ENCODE results near the gene SLC35E3. TPM values are rescaled to one million over a fixed set of nuclear protein-coding genes. Genes with fewer than 3 reads are reported as not detected.

Gene SLC35E3
- total RNA-seq, 1 donor from 2014 or later, result 14.6 TPM

DNA sequence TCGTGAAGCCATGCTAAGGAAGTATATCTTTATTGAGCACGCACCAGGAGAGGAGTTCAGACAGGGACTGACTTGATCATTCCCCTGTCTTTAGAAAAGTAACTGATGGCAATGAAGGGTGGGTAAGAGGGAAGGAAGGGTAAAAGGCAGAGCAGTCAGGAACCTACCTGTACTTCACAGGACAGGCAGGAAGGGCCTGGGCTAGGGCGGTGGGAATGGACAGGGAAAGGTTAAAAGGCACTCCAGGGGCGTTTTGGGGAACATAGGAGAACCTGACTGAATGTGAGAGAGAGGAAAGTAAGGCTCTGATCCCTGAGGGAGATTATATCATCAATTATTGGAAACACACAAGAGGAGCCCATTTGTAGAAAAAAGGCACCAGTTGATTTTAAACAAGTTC lies 3.9 kb downstream of the SLC35E3 start:
- no peak overlapping the region for H3K9ac ChIP-seq (ENCODE audit: low read length)
- peaks cover 14% of the 10 kb centered on the region for H3K36me3 Mint-ChIP-seq (ENCODE audit: low read depth, unreplicated experiment)
- H3K9me3 Mint-ChIP-seq (ENCODE audit: unreplicated experiment), result no peaks in the 10 kb centered on the region
- H3K36me3 ChIP-seq (ENCODE audit: insufficient read depth, low read length), result no peaks in the 10 kb centered on the region
- H3K4me1 ChIP-seq (ENCODE audit: insufficient read depth, low read length), result peaks cover 8% of the 10 kb centered on the region
- H3K9me3 ChIP-seq (ENCODE audit: insufficient read depth, low read depth, low read length), result no peaks in the 10 kb centered on the region
- FAIRE-seq, result no peak
- H2AFZ ChIP-seq (ENCODE audit: low read depth, low read length), result no peak overlapping the region
- no peaks in the 10 kb centered on the region for H3K27me3 Mint-ChIP-seq (ENCODE audit: low read depth, unreplicated experiment)
- H3K79me2 ChIP-seq (ENCODE audit: insufficient read depth, low read length), result peaks cover 20% of the 10 kb centered on the region
- H3K27ac Mint-ChIP-seq (ENCODE audit: unreplicated experiment), result no peak overlapping the region
- H3K27me3 ChIP-seq (ENCODE audit: insufficient read depth, low read length), result no peaks in the 10 kb centered on the region
- H3K4me1 Mint-ChIP-seq (ENCODE audit: low read depth, unreplicated experiment), result peaks cover 13% of the 10 kb centered on the region
- H4K20me1 ChIP-seq (ENCODE audit: insufficient read depth, low read length), result no peaks in the 10 kb centered on the region
- no peak overlapping the region for H3K4me3 Mint-ChIP-seq (ENCODE audit: unreplicated experiment)
- TF ChIP-seq EZH2 (IDR thresholded peaks at IDR 0.05; ENCODE audit: insufficient read depth, low read length), result no peak
- TF ChIP-seq, protein P1, sequence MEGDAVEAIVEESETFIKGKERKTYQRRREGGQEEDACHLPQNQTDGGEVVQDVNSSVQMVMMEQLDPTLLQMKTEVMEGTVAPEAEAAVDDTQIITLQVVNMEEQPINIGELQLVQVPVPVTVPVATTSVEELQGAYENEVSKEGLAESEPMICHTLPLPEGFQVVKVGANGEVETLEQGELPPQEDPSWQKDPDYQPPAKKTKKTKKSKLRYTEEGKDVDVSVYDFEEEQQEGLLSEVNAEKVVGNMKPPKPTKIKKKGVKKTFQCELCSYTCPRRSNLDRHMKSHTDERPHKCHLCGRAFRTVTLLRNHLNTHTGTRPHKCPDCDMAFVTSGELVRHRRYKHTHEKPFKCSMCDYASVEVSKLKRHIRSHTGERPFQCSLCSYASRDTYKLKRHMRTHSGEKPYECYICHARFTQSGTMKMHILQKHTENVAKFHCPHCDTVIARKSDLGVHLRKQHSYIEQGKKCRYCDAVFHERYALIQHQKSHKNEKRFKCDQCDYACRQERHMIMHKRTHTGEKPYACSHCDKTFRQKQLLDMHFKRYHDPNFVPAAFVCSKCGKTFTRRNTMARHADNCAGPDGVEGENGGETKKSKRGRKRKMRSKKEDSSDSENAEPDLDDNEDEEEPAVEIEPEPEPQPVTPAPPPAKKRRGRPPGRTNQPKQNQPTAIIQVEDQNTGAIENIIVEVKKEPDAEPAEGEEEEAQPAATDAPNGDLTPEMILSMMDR (IDR thresholded peaks at IDR 0.05; ENCODE audit: insufficient read depth, low read depth, low read length), result no peak
- no peak for DNase-seq (ENCODE audit: low read depth)
- H3K4me3 ChIP-seq (ENCODE audit: insufficient read depth, low read depth, low read length), result no peak overlapping the region
- no peak overlapping the region for H3K27ac ChIP-seq (ENCODE audit: low read depth, low read length)
- no peak overlapping the region for H3K4me2 ChIP-seq (ENCODE audit: low read length)

DNA sequence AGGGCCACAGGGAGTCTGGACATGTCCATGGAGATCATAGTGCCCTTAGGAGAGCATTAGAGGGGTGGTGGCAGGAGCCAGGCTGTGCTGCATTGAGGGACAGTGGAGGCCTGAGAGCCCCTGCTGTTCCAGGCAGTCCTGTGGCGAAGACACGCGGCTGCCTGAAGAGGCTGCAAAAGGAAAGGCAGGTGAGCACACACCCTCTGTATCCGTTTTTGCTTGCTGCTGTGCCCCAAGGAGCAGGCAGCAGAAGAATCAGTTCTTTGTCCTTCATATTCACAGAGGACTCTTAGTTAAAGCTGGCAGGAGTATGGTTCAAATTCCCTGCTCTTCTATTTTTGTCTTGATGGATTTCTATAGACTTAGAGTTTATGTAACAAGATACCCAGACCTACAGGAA lies 4.5 kb downstream of the SLC35E3 start:
- H3K79me2 ChIP-seq (ENCODE audit: insufficient read depth, low read length), result peaks cover 20% of the 10 kb centered on the region
- Mint-ChIP-seq H3K27me3 (ENCODE audit: low read depth, unreplicated experiment) (no peaks in the 10 kb centered on the region), H3K36me3 (ENCODE audit: low read depth, unreplicated experiment) (peaks cover 16% of the 10 kb centered on the region), H3K9me3 (ENCODE audit: unreplicated experiment) (no peaks in the 10 kb centered on the region), H3K4me3 (ENCODE audit: unreplicated experiment) (no peak overlapping the region), H3K27ac (ENCODE audit: unreplicated experiment) (no peak overlapping the region), H3K4me1 (ENCODE audit: low read depth, unreplicated experiment) (peaks cover 13% of the 10 kb centered on the region)
- H3K9me3 ChIP-seq (ENCODE audit: insufficient read depth, low read depth, low read length), result no peaks in the 10 kb centered on the region
- no peak for DNase-seq (ENCODE audit: low read depth)
- H3K4me2 ChIP-seq (ENCODE audit: low read length), result no peak overlapping the region
- H3K4me1 ChIP-seq (ENCODE audit: insufficient read depth, low read length), result peaks cover 7% of the 10 kb centered on the region
- H2AFZ ChIP-seq (ENCODE audit: low read depth, low read length), result no peak overlapping the region
- no peak for FAIRE-seq
- no peaks in the 10 kb centered on the region for H3K27me3 ChIP-seq (ENCODE audit: insufficient read depth, low read length)
- TF ChIP-seq, protein P1 (IDR thresholded peaks at IDR 0.05; ENCODE audit: insufficient read depth, low read depth, low read length), result no peak
- TF ChIP-seq EZH2 (IDR thresholded peaks at IDR 0.05; ENCODE audit: insufficient read depth, low read length), result no peak
- H3K36me3 ChIP-seq (ENCODE audit: insufficient read depth, low read length), result peaks cover 2% of the 10 kb centered on the region
- H3K27ac ChIP-seq (ENCODE audit: low read depth, low read length), result no peak overlapping the region
- no peak overlapping the region for H3K4me3 ChIP-seq (ENCODE audit: insufficient read depth, low read depth, low read length)
- H3K9ac ChIP-seq (ENCODE audit: low read length), result no peak overlapping the region
- no peaks in the 10 kb centered on the region for H4K20me1 ChIP-seq (ENCODE audit: insufficient read depth, low read length)

DNA sequence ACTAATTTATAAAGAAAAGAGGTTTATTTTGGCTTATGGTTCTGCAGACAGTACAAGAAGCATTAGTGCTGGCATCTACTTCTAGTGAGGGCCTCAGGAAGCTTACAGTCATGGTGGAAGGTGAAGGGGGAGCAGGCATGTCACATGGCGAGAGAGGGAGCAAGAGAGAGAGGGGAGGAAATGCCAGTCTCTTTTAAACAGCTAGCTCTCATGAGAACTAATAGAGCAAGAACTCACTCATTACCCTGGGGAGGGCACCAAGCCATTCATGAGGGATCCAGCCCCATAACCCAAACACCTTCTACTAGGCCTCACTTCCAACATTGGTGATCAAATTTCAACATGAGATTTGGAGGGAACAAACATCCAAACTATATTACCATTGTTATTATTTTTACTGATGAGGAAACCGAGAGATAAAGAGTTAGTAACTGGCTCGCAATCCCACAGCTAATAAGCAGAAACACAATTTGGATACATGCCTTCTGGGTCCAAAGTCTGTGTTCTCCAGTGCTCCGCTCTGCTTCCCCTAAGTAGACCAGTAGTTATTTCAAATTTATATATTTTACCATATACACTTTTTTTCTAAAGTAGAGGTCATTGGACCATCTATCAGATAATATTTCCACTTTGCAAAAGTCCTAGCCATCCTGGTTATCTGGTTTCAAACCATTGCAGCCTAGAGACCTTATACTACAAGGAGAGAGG lies 9.7 kb downstream of the SLC35E3 start:
- Mint-ChIP-seq H3K9me3 (ENCODE audit: unreplicated experiment) (no peaks in the 10 kb centered on the region), H3K27me3 (ENCODE audit: low read depth, unreplicated experiment) (no peaks in the 10 kb centered on the region), H3K4me1 (ENCODE audit: low read depth, unreplicated experiment) (no peaks in the 10 kb centered on the region), H3K27ac (ENCODE audit: unreplicated experiment) (no peak overlapping the region), H3K36me3 (ENCODE audit: low read depth, unreplicated experiment) (peaks cover 20% of the 10 kb centered on the region), H3K4me3 (ENCODE audit: unreplicated experiment) (no peak overlapping the region)
- Histone ChIP-seq H3K36me3 (ENCODE audit: insufficient read depth, low read length) (peaks cover 17% of the 10 kb centered on the region), H3K4me2 (ENCODE audit: low read length) (no peak overlapping the region), H3K4me1 (ENCODE audit: insufficient read depth, low read length) (no peaks in the 10 kb centered on the region), H2AFZ (ENCODE audit: low read depth, low read length) (no peak overlapping the region), H4K20me1 (ENCODE audit: insufficient read depth, low read length) (no peaks in the 10 kb centered on the region), H3K27ac (ENCODE audit: low read depth, low read length) (no peak overlapping the region), H3K9me3 (ENCODE audit: insufficient read depth, low read depth, low read length) (no peaks in the 10 kb centered on the region), H3K79me2 (ENCODE audit: insufficient read depth, low read length) (no peaks in the 10 kb centered on the region), H3K4me3 (ENCODE audit: insufficient read depth, low read depth, low read length) (no peak overlapping the region), H3K27me3 (ENCODE audit: insufficient read depth, low read length) (no peaks in the 10 kb centered on the region), H3K9ac (ENCODE audit: low read length) (no peak overlapping the region)
- DNase-seq (ENCODE audit: low read depth), result no peak
- FAIRE-seq, result no peak
- TF ChIP-seq, protein P1 (IDR thresholded peaks at IDR 0.05; ENCODE audit: insufficient read depth, low read depth, low read length), result no peak
- no peak for TF ChIP-seq EZH2 (IDR thresholded peaks at IDR 0.05; ENCODE audit: insufficient read depth, low read length)
